GM23248 (cell line): ENCODE measurements around the gene SPPL2B.

Experiments used
- EZH2 ChIP-seq: fragments of 200-600 bp; sonication (generic); IDR thresholded peaks from 2 replicates; pipeline ENCODE4 v1.6.1; 2018; ENCODE audit warnings: antibody characterized with exemption, mild to moderate bottlenecking; ENCODE audit not compliant: insufficient read depth, poor library complexity, severe bottlenecking
- EZH2phosphoT487 ChIP-seq: fragments of 200-600 bp; sonication (generic); IDR thresholded peaks from 2 replicates; pipeline ENCODE4 v1.6.1; 2018; ENCODE audit warnings: antibody characterized with exemption, moderate library complexity, mild to moderate bottlenecking, low read depth; ENCODE audit not compliant: insufficient read depth

DNA sequence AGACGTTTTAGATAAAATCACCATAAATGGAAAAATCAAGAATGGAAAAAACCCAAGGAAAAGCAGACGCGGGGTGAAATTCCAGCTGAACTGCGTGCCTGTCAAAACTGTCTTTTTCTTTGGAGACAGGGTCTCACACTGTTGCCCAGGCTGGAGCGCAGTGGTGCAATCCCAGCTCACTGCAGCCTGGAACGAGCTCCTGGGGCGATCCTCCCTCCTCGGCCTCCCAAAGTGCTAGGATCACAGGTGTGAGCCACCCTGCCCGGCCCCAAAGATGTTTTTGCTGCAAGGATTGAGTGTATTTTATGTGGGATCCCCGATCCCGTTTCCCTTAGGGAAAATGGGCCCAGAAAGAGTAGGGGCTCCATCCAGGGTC lies 45.6 kb upstream of the SPPL2B start:
- TF ChIP-seq EZH2 (no peak), EZH2phosphoT487 (no peak)
